Neuronal stem cell (in vitro differentiated cells): ENCODE results near the gene GPR17.

Experiments used
- DNase-seq: peaks from one replicate; pipeline ENCODE4 v3.0.0-alpha.2; 2013; ENCODE audit warnings: low spot score
- H2AFZ ChIP-seq: one replicate; pipeline ENCODE4 v1.6.1; 2013; ENCODE audit warnings: mild to moderate bottlenecking, low read length, inconsistent platforms
- H2AK5ac ChIP-seq: 2 replicates; pipeline ENCODE4 v1.6.1; 2013; ENCODE audit warnings: low read depth, mild to moderate bottlenecking, inconsistent platforms, low read length, moderate library complexity, mixed read lengths
- H2BK120ac ChIP-seq: 2 replicates; pipeline ENCODE4 v1.6.1; 2013; ENCODE audit warnings: low read depth, mild to moderate bottlenecking, inconsistent platforms, low read length, moderate library complexity, mixed read lengths
- H2BK12ac ChIP-seq: one replicate; pipeline ENCODE4 v1.6.1; 2013; ENCODE audit warnings: low read length, inconsistent platforms
- H2BK15ac ChIP-seq: 2 replicates; pipeline ENCODE4 v1.6.1; 2013; ENCODE audit warnings: mild to moderate bottlenecking, low read length, inconsistent platforms, mixed read lengths
- H2BK5ac ChIP-seq: one replicate; pipeline ENCODE4 v1.6.1; 2013; ENCODE audit warnings: inconsistent platforms, mild to moderate bottlenecking, low read length, moderate library complexity
- H3K14ac ChIP-seq: one replicate; pipeline ENCODE4 v1.6.1; 2013; ENCODE audit warnings: low read length, inconsistent platforms
- H3K18ac ChIP-seq: 2 replicates; pipeline ENCODE4 v1.6.1; 2013; ENCODE audit warnings: low read length, inconsistent platforms
- H3K23ac ChIP-seq: 2 replicates; pipeline ENCODE4 v1.6.1; 2013; ENCODE audit warnings: low read depth, mild to moderate bottlenecking, mixed read lengths, low read length, inconsistent platforms; ENCODE audit not compliant: poor library complexity
- H3K27ac ChIP-seq: replicated peaks from 3 replicates; pipeline ENCODE4 v1.5.1; 2013; ENCODE audit warnings: low read length, inconsistent platforms
- H3K27me3 ChIP-seq, 3 experiments: 2 replicates each; pipeline ENCODE4 v1.6.1; 2013; ENCODE audit warnings: low read length in 3 of 3, mild to moderate bottlenecking in 2 of 3, inconsistent platforms in 1 of 3, low read depth in 1 of 3, mixed read lengths in 1 of 3, moderate library complexity in 1 of 3; ENCODE audit not compliant: control insufficient read depth in 3 of 3, insufficient read depth in 3 of 3
- H3K36me3 ChIP-seq, 2 donors: replicated peaks in 1 of 2; 2 replicates each; pipeline ENCODE4 v1.6.1; 2013; ENCODE audit warnings: low read length in 2 of 2; ENCODE audit not compliant: control insufficient read depth in 2 of 2, insufficient read depth in 2 of 2
- H3K4ac ChIP-seq: 2 replicates; pipeline ENCODE4 v1.6.1; 2013; ENCODE audit warnings: inconsistent platforms, mild to moderate bottlenecking, low read length, moderate library complexity
- H3K4me1 ChIP-seq, 2 donors: 1 replicate in 1 of 2; 2 replicates in 1 of 2; pipeline ENCODE4 v1.6.1; 2013; ENCODE audit warnings: low read length in 2 of 2, low read depth in 1 of 2; ENCODE audit not compliant: control insufficient read depth in 2 of 2, insufficient read depth in 1 of 2
- H3K4me2 ChIP-seq: one replicate; pipeline ENCODE4 v1.6.1; 2013; ENCODE audit warnings: mild to moderate bottlenecking, low read length, inconsistent platforms; ENCODE audit not compliant: insufficient read depth, poor library complexity, severe bottlenecking
- H3K4me3 ChIP-seq, 2 donors: 2 replicates each; pipeline ENCODE4 v1.5.1; 2013; ENCODE audit warnings: low read length in 2 of 2, mild to moderate bottlenecking in 2 of 2, inconsistent platforms in 1 of 2, moderate library complexity in 1 of 2
- H3K79me1 ChIP-seq: one replicate; pipeline ENCODE4 v1.6.1; 2013; ENCODE audit warnings: low read depth, mild to moderate bottlenecking, inconsistent platforms, low read length, moderate library complexity
- H3K9ac ChIP-seq: one replicate; pipeline ENCODE4 v1.6.1; 2013; ENCODE audit warnings: mild to moderate bottlenecking, low read depth, low read length, inconsistent platforms; ENCODE audit not compliant: poor library complexity
- H3K9me3 ChIP-seq, 2 donors: replicated peaks in 1 of 2; 2 replicates each; pipeline versions ENCODE3 to v1.6.1; 2013; ENCODE audit warnings: low read length in 2 of 2, mild to moderate bottlenecking in 2 of 2, inconsistent platforms in 1 of 2, low read depth in 1 of 2, mixed read lengths in 1 of 2, moderate library complexity in 1 of 2; ENCODE audit not compliant: control insufficient read depth in 2 of 2, insufficient read depth in 1 of 2
- H4K8ac ChIP-seq: one replicate; pipeline ENCODE4 v1.6.1; 2013; ENCODE audit warnings: low read depth, mild to moderate bottlenecking, inconsistent platforms, low read length, moderate library complexity
- H4K91ac ChIP-seq: one replicate; pipeline ENCODE4 v1.6.1; 2013; ENCODE audit warnings: low read length, low read depth, mild to moderate bottlenecking, inconsistent platforms; ENCODE audit not compliant: poor library complexity
- WGBS, 2 donors: extraction: QIAGEN DNeasy Blood & Tissue Kit; methylation state at CpG; one replicate each; pipeline ENCODE4 v1.1.7; 2013; ENCODE audit warnings: missing lambda C conversion rate in 2 of 2, mixed read lengths in 1 of 2; ENCODE audit not compliant: insufficient read length in 2 of 2, insufficient replicate concordance in 1 of 2; ENCODE audit errors: extremely low coverage in 2 of 2; 5-methylcytosine and 5-hydroxymethylcytosine counted together

GPR17 gene

DNA sequence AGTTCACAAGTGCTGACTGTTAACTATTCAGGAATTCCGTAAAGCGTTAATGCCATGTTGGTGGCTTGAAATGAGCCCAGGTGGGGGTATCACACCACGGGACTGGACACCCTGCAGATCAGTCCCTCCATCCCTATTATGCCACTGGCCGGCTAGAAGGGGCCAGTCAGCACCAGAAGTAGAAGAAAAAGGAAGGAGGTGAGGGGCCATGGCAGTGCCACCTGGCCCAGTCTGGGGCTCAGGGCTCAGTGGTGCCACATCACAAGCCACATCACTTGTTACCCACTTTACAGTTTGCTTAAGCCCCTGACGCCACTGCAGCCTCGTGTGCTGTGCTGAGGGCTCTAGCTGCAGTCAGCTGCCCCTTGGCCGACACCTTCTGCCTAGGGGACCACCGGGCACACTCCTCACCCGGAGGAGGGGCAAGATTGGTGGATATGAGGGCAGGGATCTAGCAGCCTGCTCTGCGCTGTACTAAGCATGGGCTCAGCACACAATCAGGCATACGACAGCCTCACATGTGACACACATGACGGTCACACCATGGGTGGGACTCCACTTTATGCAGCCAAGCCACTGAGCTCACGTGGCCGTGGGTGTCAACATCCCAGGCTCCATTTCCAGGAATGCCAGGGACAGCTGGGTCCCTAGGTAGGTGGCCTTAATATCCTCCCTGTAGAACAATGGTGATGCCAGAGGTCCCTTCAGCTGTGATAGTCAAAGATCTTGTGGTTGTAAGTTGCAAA, 25.8 kb downstream of the GPR17 start:
- H2BK120ac ChIP-seq: no peak overlapping the region
- DNase-seq: no peak
- WGBS, 2 donors: no CpG with 5 or more reads among the region's 14 CpGs
- H3K36me3 ChIP-seq: no peaks in the 10 kb centered on the region
- peaks cover under 1% of the 10 kb centered on the region for H3K79me1 ChIP-seq
- H4K91ac ChIP-seq: no peak overlapping the region
- H2BK12ac ChIP-seq: no peak overlapping the region
- H3K27ac ChIP-seq: no peak overlapping the region
- H3K27me3 ChIP-seq: peaks cover 12 to 67% (median 37%) of the 10 kb centered on the region in 3 experiments
- H3K9me3 ChIP-seq: no peaks in the 10 kb centered on the region
- no peak overlapping the region for H3K4me2 ChIP-seq
- H3K4me3 ChIP-seq: no peak overlapping the region
- no peak overlapping the region for H2AFZ ChIP-seq
- no peak overlapping the region for H3K14ac ChIP-seq
- no peak overlapping the region for H2BK15ac ChIP-seq
- no peak overlapping the region for H3K9ac ChIP-seq
- H2BK5ac ChIP-seq: peak overlapping the region; percentile 68
- no peak overlapping the region for H3K4ac ChIP-seq
- H3K23ac ChIP-seq: no peak overlapping the region
- H3K18ac ChIP-seq: no peak overlapping the region
- H4K8ac ChIP-seq: no peak overlapping the region
- peak overlapping the region; percentile 30 for H2AK5ac ChIP-seq
- peaks cover 2% of the 10 kb centered on the region in 2 donors for H3K4me1 ChIP-seq

- Histone ChIP-seq H3K4me1 (peaks cover 2 to 4% of the 10 kb centered on the region in 2 donors), H3K9ac (no peak overlapping the region), H4K91ac (no peak overlapping the region), H3K27ac (no peak overlapping the region), H3K79me1 (peaks cover 2% of the 10 kb centered on the region), H4K8ac (no peak overlapping the region), H2BK120ac (no peak overlapping the region), H2AFZ (no peak overlapping the region), H3K14ac (no peak overlapping the region), H3K27me3 (peaks cover 12 to 67% (median 45%) of the 10 kb centered on the region in 3 experiments), H2AK5ac (peak overlapping the region; percentile 30), H3K36me3 (no peaks in the 10 kb centered on the region), H3K4ac (no peak overlapping the region), H3K4me3 (no peak overlapping the region), H3K9me3 (no peaks in the 10 kb centered on the region), H3K4me2 (no peak overlapping the region), H2BK15ac (no peak overlapping the region), H2BK5ac (no peak overlapping the region), H3K18ac (no peak overlapping the region), H3K23ac (peak overlapping the region; percentile 48), H2BK12ac (peak overlapping the region; percentile 33)
- no CpG with 5 or more reads among the region's 20 CpGs for WGBS, 2 donors
- no peak for DNase-seq
These were observed 26.6 kb downstream of the GPR17 start for GRCh38 chr2:127672341-127673224.

DNA sequence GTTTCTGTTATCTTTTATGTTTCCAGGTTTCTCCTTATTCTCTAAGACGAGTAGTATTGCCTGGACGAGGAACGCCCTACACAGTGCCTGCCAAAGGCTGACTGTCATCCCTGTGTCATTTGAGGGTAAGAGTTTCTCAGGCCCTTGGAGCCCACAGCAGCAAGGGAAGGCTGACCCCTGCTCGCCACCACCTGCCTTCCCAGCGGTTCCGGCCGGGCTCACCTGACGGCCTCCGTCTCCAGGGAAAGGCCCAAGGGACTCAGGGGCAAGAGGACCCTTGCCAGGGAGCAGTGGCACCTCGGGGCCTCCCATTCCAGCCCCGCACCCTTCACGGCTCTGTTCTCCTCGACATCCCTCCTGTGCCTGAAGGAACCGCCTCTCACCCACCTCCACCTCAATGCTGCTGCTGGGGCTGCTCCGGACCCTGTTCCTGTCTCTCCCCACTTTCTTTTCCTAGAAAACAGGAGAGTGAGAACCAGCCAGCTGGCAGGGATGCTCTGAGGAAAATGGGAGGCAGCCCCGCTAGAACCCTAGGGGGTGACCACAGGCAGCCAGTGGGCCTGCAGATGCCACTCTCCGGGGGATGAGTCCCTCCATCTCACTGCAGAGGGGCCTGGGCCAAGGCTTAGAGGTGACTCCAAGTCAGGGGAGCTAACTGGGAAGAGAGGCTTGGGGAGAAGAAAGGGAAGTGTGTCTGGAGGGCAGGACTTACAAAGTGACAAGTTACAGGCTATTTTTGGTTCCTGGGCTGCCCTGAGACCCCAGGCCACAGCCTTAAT, 27.5 kb downstream of the GPR17 start:
- no peak overlapping the region for H3K9ac ChIP-seq
- peak overlapping the region; percentile 31 for H2BK15ac ChIP-seq
- no peak overlapping the region for H2BK5ac ChIP-seq
- H3K4me3 ChIP-seq: no peak overlapping the region
- H3K4ac ChIP-seq: no peak overlapping the region
- no CpG with 5 or more reads among the region's 17 CpGs for WGBS, 2 donors
- H3K79me1 ChIP-seq: peaks cover 2% of the 10 kb centered on the region
- H3K27ac ChIP-seq: no peak overlapping the region
- H2AFZ ChIP-seq: no peak overlapping the region
- H3K4me1 ChIP-seq: peaks cover 2 to 4% of the 10 kb centered on the region in 2 donors
- no peak overlapping the region for H2BK120ac ChIP-seq
- H3K9me3 ChIP-seq: no peaks in the 10 kb centered on the region
- H3K14ac ChIP-seq: peak overlapping the region; percentile 43
- H2BK12ac ChIP-seq: peak overlapping the region; percentile 14
- H4K8ac ChIP-seq: no peak overlapping the region
- H3K18ac ChIP-seq: peak overlapping the region; percentile 35
- H3K23ac ChIP-seq: no peak overlapping the region
- H2AK5ac ChIP-seq: peak overlapping the region; percentile 58
- H4K91ac ChIP-seq: peak overlapping the region; percentile 44
- no peak for DNase-seq
- peaks cover 12 to 73% (median 45%) of the 10 kb centered on the region in 3 experiments for H3K27me3 ChIP-seq
- no peaks in the 10 kb centered on the region for H3K36me3 ChIP-seq
- no peak overlapping the region for H3K4me2 ChIP-seq
